Ascending aorta (tissue), 2 donors: Measurements from ENCODE around the gene VLDLR. TPM values are rescaled to one million over a fixed set of nuclear protein-coding genes. Genes with fewer than 3 reads are reported as not detected.

Experiments used
- DNase-seq, 2 donors: peaks; one replicate each; pipeline ENCODE4 v3.0.0-alpha.2; 2019; ENCODE audit warnings: low spot score in 2 of 2
- H3K27ac ChIP-seq, 2 donors: fragments of 200-600 bp; sonication (generic); one replicate each; pipeline ENCODE4 v1.5.1; 2016 to 2017; ENCODE audit warnings: mild to moderate bottlenecking in 1 of 2
- H3K27me3 ChIP-seq: fragments of 200-600 bp; sonication (generic); one replicate; pipeline ENCODE4 v1.5.1; 2017
- H3K36me3 ChIP-seq, 2 donors: fragments of 200-600 bp; sonication (generic); one replicate each; pipeline ENCODE4 v1.5.1; 2016
- H3K4me1 ChIP-seq, 2 donors: fragments of 200-600 bp; sonication (generic); one replicate each; pipeline ENCODE4 v1.5.1; 2016 to 2017; ENCODE audit warnings: mild to moderate bottlenecking in 1 of 2
- H3K4me3 ChIP-seq, 2 donors: fragments of 200-600 bp; sonication (generic); one replicate each; pipeline ENCODE4 v1.5.1; 2016 to 2017; ENCODE audit warnings: mild to moderate bottlenecking in 1 of 2
- H3K9me3 ChIP-seq, 2 donors: fragments of 200-600 bp; sonication (generic); one replicate each; pipeline ENCODE4 v1.5.1; 2016
- intact Hi-C: fragments of 100-400 bp; cut with DNase I; formaldehyde crosslinking; loops from one replicate; pipeline ENCODE4 v1.15.1; 2023
- total RNA-seq: library from RNA; depleted of rRNA; stranded (reverse); fragments of >200 nt; gene quantifications from one replicate; pipeline ENCODE4 v1.1.0, GENCODE V29; 2016
- TF ChIP-seq, protein P1 (sequence below), 3 experiments: fragments of 200-600 bp in 2 of 3; fragments of 450-650 bp in 1 of 3; sonication (generic) in 2 of 3; IDR thresholded peaks; one replicate each; pipeline ENCODE4 v1.5.1; 2016 to 2019; ENCODE audit warnings: antibody characterized with exemption in 3 of 3, mild to moderate bottlenecking in 1 of 3, moderate library complexity in 1 of 3

VLDLR gene
- total RNA-seq, 1 donor from 2014 or later: 4.9 TPM

DNA sequence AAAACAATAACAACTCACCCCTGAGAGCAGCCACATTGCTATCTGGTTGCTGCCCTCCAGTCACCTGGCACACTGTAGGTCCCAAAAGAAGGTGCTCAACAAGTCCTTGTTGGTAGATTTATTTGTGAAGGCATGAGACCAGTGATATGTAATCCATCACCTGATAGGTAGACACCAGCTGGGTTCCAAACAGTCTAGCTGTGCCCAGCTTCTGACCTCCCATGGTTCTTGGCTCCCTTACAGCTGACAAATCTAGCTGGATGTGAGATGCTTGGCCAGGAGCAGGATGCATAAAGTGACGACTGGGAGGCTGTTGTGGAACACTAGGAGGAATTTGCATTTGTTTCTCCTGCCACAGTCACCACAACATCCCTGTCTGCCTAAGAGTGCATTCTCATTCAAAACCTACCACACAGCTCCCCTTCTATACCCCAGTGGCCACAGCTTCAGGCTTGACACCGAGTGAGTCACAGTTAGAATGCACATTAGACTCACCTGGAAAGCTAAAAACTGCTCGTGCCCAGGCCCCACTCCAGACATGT is 7.8 kb upstream of the VLDLR start:
- Histone ChIP-seq H3K27me3 (no peaks in the 10 kb centered on the region), H3K36me3 (no peaks in the 10 kb centered on the region), H3K27ac (no peak overlapping the region), H3K9me3 (no peaks in the 10 kb centered on the region), H3K4me3 (no peak overlapping the region), H3K4me1 (no peaks in the 10 kb centered on the region)
- intact Hi-C loops: no loop called here
- no peak for DNase-seq
- TF ChIP-seq, protein P1, sequence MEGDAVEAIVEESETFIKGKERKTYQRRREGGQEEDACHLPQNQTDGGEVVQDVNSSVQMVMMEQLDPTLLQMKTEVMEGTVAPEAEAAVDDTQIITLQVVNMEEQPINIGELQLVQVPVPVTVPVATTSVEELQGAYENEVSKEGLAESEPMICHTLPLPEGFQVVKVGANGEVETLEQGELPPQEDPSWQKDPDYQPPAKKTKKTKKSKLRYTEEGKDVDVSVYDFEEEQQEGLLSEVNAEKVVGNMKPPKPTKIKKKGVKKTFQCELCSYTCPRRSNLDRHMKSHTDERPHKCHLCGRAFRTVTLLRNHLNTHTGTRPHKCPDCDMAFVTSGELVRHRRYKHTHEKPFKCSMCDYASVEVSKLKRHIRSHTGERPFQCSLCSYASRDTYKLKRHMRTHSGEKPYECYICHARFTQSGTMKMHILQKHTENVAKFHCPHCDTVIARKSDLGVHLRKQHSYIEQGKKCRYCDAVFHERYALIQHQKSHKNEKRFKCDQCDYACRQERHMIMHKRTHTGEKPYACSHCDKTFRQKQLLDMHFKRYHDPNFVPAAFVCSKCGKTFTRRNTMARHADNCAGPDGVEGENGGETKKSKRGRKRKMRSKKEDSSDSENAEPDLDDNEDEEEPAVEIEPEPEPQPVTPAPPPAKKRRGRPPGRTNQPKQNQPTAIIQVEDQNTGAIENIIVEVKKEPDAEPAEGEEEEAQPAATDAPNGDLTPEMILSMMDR (IDR thresholded peaks at IDR 0.05): no peak

DNA sequence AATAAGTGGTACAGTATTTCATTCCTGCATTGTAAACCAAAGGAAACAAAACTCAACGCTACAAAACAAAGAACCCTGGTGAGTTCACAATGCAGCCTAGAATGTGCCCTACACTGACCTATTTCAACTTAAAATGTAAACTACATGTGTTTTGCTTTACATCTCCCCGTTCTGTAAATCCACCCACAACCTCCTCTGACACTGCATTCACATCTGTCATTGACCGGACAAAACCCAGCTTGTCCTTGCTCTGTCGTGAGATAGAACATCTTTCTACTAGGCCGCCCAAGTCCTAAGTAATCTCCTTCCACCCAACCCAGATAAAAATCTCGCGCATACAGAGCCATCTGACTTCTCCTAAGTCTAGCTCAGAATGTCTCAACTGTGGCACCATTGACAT is 6.1 kb upstream of the VLDLR start:
- Histone ChIP-seq H3K4me1 (no peaks in the 10 kb centered on the region), H3K27ac (no peak overlapping the region), H3K4me3 (no peak overlapping the region), H3K27me3 (no peaks in the 10 kb centered on the region), H3K36me3 (no peaks in the 10 kb centered on the region), H3K9me3 (no peaks in the 10 kb centered on the region)
- TF ChIP-seq, protein P1 (IDR thresholded peaks at IDR 0.05): no peak
- no peak for DNase-seq
- intact Hi-C loops: no loop called here

DNA sequence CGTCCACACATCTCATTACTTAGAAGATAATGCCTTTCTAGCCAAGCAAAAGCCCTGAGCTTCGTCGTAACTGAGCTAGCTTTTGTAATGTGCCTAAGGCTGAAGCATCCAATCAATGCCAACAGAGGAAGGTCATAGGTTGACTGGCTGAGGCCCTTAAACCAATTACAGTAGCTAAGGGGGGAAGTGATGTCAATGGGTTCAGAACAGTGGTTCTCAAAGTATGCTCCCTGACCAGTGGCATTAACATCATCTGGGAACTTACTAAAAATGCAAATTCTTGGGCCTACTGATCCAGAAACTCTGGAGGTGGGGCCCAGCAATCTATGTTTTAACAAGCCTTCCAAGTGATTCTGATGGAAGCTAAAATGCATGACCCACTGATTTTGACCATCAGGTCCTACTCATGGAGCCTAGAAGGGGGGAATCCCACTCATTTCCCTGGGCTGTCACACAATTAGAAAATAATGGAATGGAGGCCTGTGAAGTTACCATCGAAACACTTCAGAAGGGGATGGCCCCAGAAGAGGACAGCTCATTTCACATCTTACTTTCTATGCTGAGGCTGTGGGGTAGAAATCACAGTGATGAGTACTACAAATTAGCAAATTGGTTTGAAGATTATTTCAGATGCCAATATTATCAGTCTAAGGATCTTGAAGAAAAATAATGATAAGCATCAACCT is 4.8 kb upstream of the VLDLR start:
- Histone ChIP-seq H3K4me1 (no peaks in the 10 kb centered on the region), H3K9me3 (no peaks in the 10 kb centered on the region), H3K27me3 (no peaks in the 10 kb centered on the region), H3K4me3 (no peak overlapping the region), H3K36me3 (no peaks in the 10 kb centered on the region), H3K27ac (no peak overlapping the region)
- intact Hi-C loops: no loop called here
- no peak for DNase-seq
- TF ChIP-seq, protein P1 (IDR thresholded peaks at IDR 0.05): no peak

DNA sequence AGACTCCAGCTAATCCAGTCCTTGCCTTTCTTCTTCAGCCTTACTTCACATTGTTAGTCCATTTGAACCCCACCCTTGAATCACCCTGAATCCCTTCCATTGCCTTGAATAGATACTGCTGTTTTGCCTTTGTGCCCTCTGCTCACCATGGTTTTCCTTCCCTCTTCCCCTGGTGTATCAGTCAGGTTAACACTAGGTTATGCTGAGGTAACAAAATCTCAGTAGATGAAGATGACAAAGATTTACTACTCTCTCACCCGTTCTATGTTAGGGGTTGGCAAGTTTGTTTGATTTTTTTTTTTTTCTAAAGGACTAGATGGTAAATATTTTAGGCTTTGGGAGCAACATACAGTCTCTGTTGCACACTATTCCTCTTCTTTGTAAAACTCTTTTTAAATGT is 3.3 kb upstream of the VLDLR start:
- intact Hi-C loops: no loop called here
- no peaks in the 10 kb centered on the region for H3K9me3 ChIP-seq
- H3K36me3 ChIP-seq: no peaks in the 10 kb centered on the region
- no peaks in the 10 kb centered on the region for H3K27me3 ChIP-seq
- H3K4me1 ChIP-seq: no peaks in the 10 kb centered on the region
- DNase-seq: no peak
- no peak overlapping the region for H3K27ac ChIP-seq
- TF ChIP-seq, protein P1 (IDR thresholded peaks at IDR 0.05): no peak
- H3K4me3 ChIP-seq: no peak overlapping the region

DNA sequence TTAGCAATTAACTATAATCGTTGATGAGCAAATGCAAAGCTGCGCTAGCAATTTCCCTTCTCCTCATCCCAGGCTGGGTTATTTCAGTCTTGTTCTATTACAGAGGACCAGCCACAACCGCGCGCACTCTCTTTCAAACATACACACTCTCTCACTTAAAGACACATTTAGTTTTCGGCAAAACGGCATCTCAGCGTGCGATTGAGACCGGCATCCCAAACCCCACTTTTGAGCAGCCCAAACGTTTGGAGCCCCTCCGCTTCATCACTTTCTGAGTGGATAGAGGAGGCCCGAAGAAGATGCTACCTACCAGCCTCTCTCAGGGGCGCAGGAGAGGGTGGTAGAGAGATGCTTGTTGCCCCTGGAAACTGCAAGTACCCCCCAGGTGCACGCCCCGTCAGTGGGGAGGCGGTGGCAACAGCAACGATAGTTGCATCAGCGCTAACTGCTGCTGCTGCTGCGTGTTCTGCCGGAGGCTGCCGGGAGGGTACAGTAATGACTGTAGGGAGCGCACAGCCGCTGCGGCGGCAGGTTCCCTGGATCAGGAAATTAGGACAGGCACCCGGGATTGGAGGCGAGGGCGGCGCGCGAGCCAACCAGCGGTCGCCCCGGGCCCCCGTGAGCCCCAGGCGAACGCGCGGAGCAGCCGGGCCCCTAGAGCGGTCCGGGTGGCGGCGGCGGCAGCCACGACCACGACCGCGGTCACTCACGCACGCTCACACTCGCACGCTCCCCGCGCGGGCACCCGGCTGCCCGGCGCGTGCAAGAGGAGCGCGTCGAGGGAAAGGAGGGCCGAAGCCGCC is 467 bp upstream of the VLDLR start:
- TF ChIP-seq, protein P1 (IDR thresholded peaks at IDR 0.05): peak in 1 of 3 experiments; percentile 40
- H3K36me3 ChIP-seq: no peaks in the 10 kb centered on the region
- peak overlapping the region; percentile 84 to 86 for H3K4me3 ChIP-seq
- intact Hi-C loops: loop anchor here (5.0 to 10.0 kb wide), 7 partner anchors 49 to 1674 kb away; partner anchors contain the start of gene RFX3
- no peaks in the 10 kb centered on the region for H3K9me3 ChIP-seq
- no peaks in the 10 kb centered on the region for H3K4me1 ChIP-seq
- H3K27ac ChIP-seq: peak overlapping the region in 1 of 2 donors; percentile 81
- no peaks in the 10 kb centered on the region for H3K27me3 ChIP-seq
- peak in 1 of 2 donors; percentile 90 for DNase-seq
